GM23338 (cell line): Measurements from ENCODE around the gene GGNBP2. TPM values are rescaled to one million over a fixed set of nuclear protein-coding genes. Genes with fewer than 3 reads are reported as not detected.

Experiments
- ATAC-seq: fragments of 200-7000 bp; cut with Tn5 transposase; 3 replicates; pipeline ENCODE4 v1.9.1; 2020
- DNase-seq: peaks from one replicate; pipeline ENCODE4 v3.0.0-alpha.2; 2015; ENCODE audit warnings: low spot score
- H2AFZ ChIP-seq: fragments of 200-600 bp; sonication (generic); 2 replicates; pipeline ENCODE4 v1.8.0; 2016; ENCODE audit warnings: antibody characterized with exemption, mild to moderate bottlenecking, moderate library complexity
- H3F3A ChIP-seq: fragments of 200-600 bp; sonication (generic); replicated peaks from 2 replicates; pipeline ENCODE4 v1.8.0; 2017; ENCODE audit warnings: antibody characterized with exemption, mixed run types, low read depth
- H3K27ac ChIP-seq: fragments of 200-600 bp; sonication (generic); 2 replicates; pipeline ENCODE4 v1.6.1; 2016; ENCODE audit warnings: low read depth
- H3K27me3 ChIP-seq: fragments of 200-600 bp; sonication (generic); 2 replicates; pipeline ENCODE4 v1.8.0; 2016; ENCODE audit warnings: mild to moderate bottlenecking, mixed run types, moderate library complexity; ENCODE audit not compliant: insufficient read depth
- H3K36me3 ChIP-seq: fragments of 200-600 bp; sonication (generic); 2 replicates; pipeline ENCODE4 v1.8.0; 2016; ENCODE audit warnings: mild to moderate bottlenecking; ENCODE audit not compliant: insufficient read depth
- H3K4me1 ChIP-seq: fragments of 200-600 bp; sonication (generic); 2 replicates; pipeline ENCODE4 v1.8.0; 2016; ENCODE audit warnings: mild to moderate bottlenecking, moderate library complexity; ENCODE audit not compliant: insufficient read depth
- H3K4me2 ChIP-seq: fragments of 200-600 bp; sonication (generic); 2 replicates; pipeline ENCODE4 v1.7.1; 2017; ENCODE audit warnings: mixed run types
- H3K4me3 ChIP-seq: fragments of 200-600 bp; sonication (generic); 2 replicates; pipeline ENCODE4 v1.6.1; 2016; ENCODE audit warnings: mixed run types
- H3K79me2 ChIP-seq: fragments of 200-600 bp; sonication (generic); replicated peaks from 2 replicates; pipeline ENCODE4 v1.8.0; 2017; ENCODE audit warnings: mild to moderate bottlenecking; ENCODE audit not compliant: insufficient read depth
- H3K9me2 ChIP-seq: fragments of 200-600 bp; sonication (generic); 2 replicates; pipeline ENCODE4 v1.8.0; 2017; ENCODE audit not compliant: insufficient read depth
- H4K20me1 ChIP-seq: fragments of 200-600 bp; sonication (generic); replicated peaks from 2 replicates; pipeline ENCODE4 v1.8.0; 2017; ENCODE audit warnings: mild to moderate bottlenecking; ENCODE audit not compliant: insufficient read depth
- H3K27ac Mint-ChIP-seq: 2 replicates; pipeline ENCODE4 v1.8.0; 2020; ENCODE audit warnings: inconsistent platforms, mild to moderate bottlenecking, moderate library complexity, mixed read lengths
- H3K27me3 Mint-ChIP-seq: 3 replicates; pipeline ENCODE4 v1.8.0; 2022; ENCODE audit warnings: low read depth, mild to moderate bottlenecking, moderate library complexity, mixed read lengths, inconsistent platforms; ENCODE audit not compliant: insufficient read depth, poor library complexity
- H3K36me3 Mint-ChIP-seq: 3 replicates; pipeline ENCODE4 v1.8.0; 2021; ENCODE audit warnings: low read depth, mild to moderate bottlenecking, inconsistent platforms, moderate library complexity, mixed read lengths
- H3K4me1 Mint-ChIP-seq: 3 replicates; pipeline ENCODE4 v1.8.0; 2020; ENCODE audit warnings: mild to moderate bottlenecking, inconsistent platforms, mixed read lengths
- H3K4me3 Mint-ChIP-seq: 3 replicates; pipeline ENCODE4 v1.8.0; 2021; ENCODE audit warnings: moderate library complexity, mild to moderate bottlenecking, inconsistent platforms, mixed read lengths
- H3K9me3 Mint-ChIP-seq: 3 replicates; pipeline ENCODE4 v1.8.0; 2020; ENCODE audit warnings: moderate library complexity, mild to moderate bottlenecking, inconsistent platforms, mixed read lengths
- CREB1 ChIP-seq: fragments of 250-450 bp; sonication (Bioruptor Pico); IDR thresholded peaks from 2 replicates; pipeline ENCODE4 v1.5.0; 2020; ENCODE audit warnings: low read depth, mild to moderate bottlenecking, moderate library complexity
- EZH2 ChIP-seq: fragments of 200-600 bp; sonication (generic); IDR thresholded peaks from one replicate; pipeline ENCODE4 v1.8.0; 2017; ENCODE audit warnings: antibody characterized with exemption, mild to moderate bottlenecking, low read depth; ENCODE audit not compliant: unreplicated experiment
- EZH2phosphoT487 ChIP-seq: fragments of 200-600 bp; sonication (generic); IDR thresholded peaks from one replicate; pipeline ENCODE4 v1.8.1; 2018; ENCODE audit warnings: antibody characterized with exemption; ENCODE audit not compliant: unreplicated experiment
- JUNB ChIP-seq: IDR thresholded peaks from one replicate; pipeline ENCODE4 v1.6.1; 2016; ENCODE audit warnings: antibody characterized with exemption; ENCODE audit not compliant: unreplicated experiment
- NANOG ChIP-seq: IDR thresholded peaks from 2 replicates; pipeline ENCODE4 v1.6.1; 2016; ENCODE audit warnings: antibody characterized with exemption, borderline replicate concordance
- POLR2AphosphoS5 ChIP-seq: IDR thresholded peaks from 2 replicates; pipeline ENCODE4 v1.6.1; 2016; ENCODE audit warnings: antibody characterized with exemption, low read depth
- REST ChIP-seq: IDR thresholded peaks from one replicate; pipeline ENCODE4 v1.6.1; 2018; ENCODE audit warnings: antibody characterized with exemption; ENCODE audit not compliant: unreplicated experiment
- STAT1 ChIP-seq: IDR thresholded peaks from one replicate; pipeline ENCODE4 v1.6.1; 2016; ENCODE audit warnings: antibody characterized with exemption; ENCODE audit not compliant: unreplicated experiment
- ZNF114 ChIP-seq: fragments of 250-450 bp; sonication (Bioruptor Pico); IDR thresholded peaks from 2 replicates; pipeline ENCODE4 v1.5.0; 2020; ENCODE audit warnings: mild to moderate bottlenecking, moderate library complexity
- ZNF331 ChIP-seq: fragments of 250-450 bp; sonication (Bioruptor Pico); IDR thresholded peaks from 2 replicates; pipeline ENCODE4 v1.5.0; 2020; ENCODE audit warnings: low read depth, mild to moderate bottlenecking, moderate library complexity
- ZNF462 ChIP-seq: fragments of 250-450 bp; sonication (Bioruptor Pico); IDR thresholded peaks from 2 replicates; pipeline ENCODE4 v1.5.0; 2020; ENCODE audit warnings: mild to moderate bottlenecking, moderate library complexity
- polyA plus RNA-seq: library from polyadenylated mRNA; unstranded; fragments of >200 nt; fragmentation: Nextera tagmentation; extraction: Ambion mirVana; gene quantifications from 2 replicates; pipeline ENCODE4 v1.2.1, GENCODE V29; 2016
- total RNA-seq: library from RNA; depleted of rRNA; stranded (reverse); fragments of >200 nt; shearing (Covaris generic); gene quantifications from 2 replicates; pipeline ENCODE4 v1.2.3, GENCODE V29; 2014

GGNBP2 gene
- total and polyA plus RNA-seq, 2 experiments from 2014 or later: 40.7 to 41.2 TPM

- Histone ChIP-seq H3K27ac (no peak overlapping the region), H3K79me2 (no peaks in the 10 kb centered on the region), H3F3A (peaks cover 12% of the 10 kb centered on the region; the same call in 1 of the 2 replicates), H3K9me2 (no peaks in the 10 kb centered on the region), H3K36me3 (no peaks in the 10 kb centered on the region), H2AFZ (no peak overlapping the region), H4K20me1 (peaks cover 9% of the 10 kb centered on the region; the same call in 1 of the 2 replicates), H3K4me1 (peaks cover 31% of the 10 kb centered on the region), H3K4me3 (no peak overlapping the region), H3K27me3 (no peaks in the 10 kb centered on the region), H3K4me2 (no peak overlapping the region)
- H3K36me3 Mint-ChIP-seq: peaks cover 12% of the 10 kb centered on the region
- peaks cover 37% of the 10 kb centered on the region for H3K4me1 Mint-ChIP-seq
- peaks cover 14% of the 10 kb centered on the region for H3K27me3 Mint-ChIP-seq
- no peaks in the 10 kb centered on the region; the same call in 2 of the 3 replicates for H3K9me3 Mint-ChIP-seq
- H3K27ac Mint-ChIP-seq: no peak overlapping the region
- no peak overlapping the region for H3K4me3 Mint-ChIP-seq
- TF ChIP-seq ZNF331 (no peak), NANOG (no peak), STAT1 (no peak), JUNB (no peak), CREB1 (no peak), REST (no peak)
- no peak for DNase-seq
- ATAC-seq: no peak
These were observed 67.6 kb downstream of the GGNBP2 start for GRCh38 chr17:36612323-36612722.

GRCh38 chr17:36613155-36613554, 68.4 kb downstream of the GGNBP2 start:
- Histone ChIP-seq H3K36me3 (no peaks in the 10 kb centered on the region), H4K20me1 (peaks cover 8% of the 10 kb centered on the region; the same call in 1 of the 2 replicates), H3K27ac (no peak overlapping the region), H3K9me2 (no peaks in the 10 kb centered on the region), H3K4me1 (peaks cover 31% of the 10 kb centered on the region), H3K4me2 (peak overlapping the region; percentile 43; the same call in 1 of the 2 replicates), H3F3A (peaks cover 10% of the 10 kb centered on the region; the same call in 1 of the 2 replicates), H2AFZ (no peak overlapping the region), H3K27me3 (no peaks in the 10 kb centered on the region), H3K4me3 (no peak overlapping the region), H3K79me2 (no peaks in the 10 kb centered on the region)
- H3K9me3 Mint-ChIP-seq: no peaks in the 10 kb centered on the region; the same call in 2 of the 3 replicates
- peaks cover 9% of the 10 kb centered on the region for H3K36me3 Mint-ChIP-seq
- peaks cover 37% of the 10 kb centered on the region for H3K4me1 Mint-ChIP-seq
- no peak overlapping the region for H3K4me3 Mint-ChIP-seq
- no peak overlapping the region for H3K27ac Mint-ChIP-seq
- DNase-seq: no peak
- ATAC-seq: 0 out of 3 replicates have a peak, but pooled peaks have one; percentile 5
- H3K27me3 Mint-ChIP-seq: peaks cover 17% of the 10 kb centered on the region
- no peak for TF ChIP-seq NANOG
- TF ChIP-seq POLR2AphosphoS5: no peak
- no peak for TF ChIP-seq ZNF331
- no peak for TF ChIP-seq EZH2
- TF ChIP-seq STAT1: no peak
- TF ChIP-seq CREB1: no peak
- no peak for TF ChIP-seq ZNF114 (CRISPR knock-in tag)
- TF ChIP-seq ZNF462 (CRISPR knock-in tag): no peak
- TF ChIP-seq EZH2phosphoT487: no peak
- TF ChIP-seq JUNB: no peak
